GM21825 (cell line): ENCODE measurements around the gene BSPH1.
"Not testable (repeated sequence)": the region's sequence is repeated elsewhere in the genome, so short reads cannot be mapped to it uniquely, and the experiment has no call there.

Experiments
- ATAC-seq: cut with Tn5 transposase; IDR thresholded peaks from one replicate; pipeline ENCODE4 v1.9.1; 2021; ENCODE audit warnings: mild to moderate bottlenecking, moderate library complexity; ENCODE audit not compliant: unreplicated experiment

The BSPH1 gene, protein sequence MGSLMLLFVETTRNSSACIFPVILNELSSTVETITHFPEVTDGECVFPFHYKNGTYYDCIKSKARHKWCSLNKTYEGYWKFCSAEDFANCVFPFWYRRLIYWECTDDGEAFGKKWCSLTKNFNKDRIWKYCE

DNA sequence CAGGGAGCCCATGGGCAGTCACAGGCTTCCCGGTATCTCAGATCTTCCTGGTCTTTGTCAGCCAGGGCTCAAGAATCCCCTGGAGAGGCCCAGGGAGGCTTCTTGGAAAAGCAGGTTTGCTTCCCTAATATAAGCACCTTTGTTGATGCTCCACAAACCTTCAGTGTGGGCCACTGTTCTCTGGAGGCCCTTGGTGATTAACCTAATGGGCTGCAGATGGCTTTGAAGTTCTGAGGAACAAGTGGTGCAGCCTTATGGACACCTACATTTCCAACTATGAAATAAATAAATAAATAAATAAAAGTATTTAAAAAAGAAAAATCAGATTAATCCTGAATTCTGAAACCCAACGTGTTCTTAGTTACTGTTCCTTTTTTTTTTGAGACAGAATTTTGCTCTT lies at the start of gene BSPH1:
TSS of gene BSPH1 (minus strand) at position 101 of the 400 bp plus-strand sequence. CDS start at position 12, 89 bp downstream.
- no peak for ATAC-seq

DNA sequence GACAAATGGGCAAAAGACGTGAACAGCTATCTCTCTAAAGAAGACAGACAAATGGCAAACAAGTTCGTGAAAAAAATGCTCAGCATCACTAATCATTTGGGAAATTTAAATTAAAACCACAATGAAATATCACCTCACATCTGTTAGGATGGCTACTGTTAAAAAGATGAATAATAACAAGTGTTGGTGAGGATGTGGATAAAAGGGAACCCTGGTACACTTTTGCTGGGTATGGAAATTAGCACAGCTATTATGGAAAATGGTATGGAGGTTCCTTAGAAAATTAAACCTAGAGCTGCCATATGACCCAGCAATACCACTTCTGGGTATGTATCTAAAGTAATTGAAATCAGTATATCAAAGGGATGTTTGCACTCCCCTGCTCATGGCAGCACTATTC lies 44.8 kb upstream of the BSPH1 start:
- ATAC-seq: no peak

DNA sequence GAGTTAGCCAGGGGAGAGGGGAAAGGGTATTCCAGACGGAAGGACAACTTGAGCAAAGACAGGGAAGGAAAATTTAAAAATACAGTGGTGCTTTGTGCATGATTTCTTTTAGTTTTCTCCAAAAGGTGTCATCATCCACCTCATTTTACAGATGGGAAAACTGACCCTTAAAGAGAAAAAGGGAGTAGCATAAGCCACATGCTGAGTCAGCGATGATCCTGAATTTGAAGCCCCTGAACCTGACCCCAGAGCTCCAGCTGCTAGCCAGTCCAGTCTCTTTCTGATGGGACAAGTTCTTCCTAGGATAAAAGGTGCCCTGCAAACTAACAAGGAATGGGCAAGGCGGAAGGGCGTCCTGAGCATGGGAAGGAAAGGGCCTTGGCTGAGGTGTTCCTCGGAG lies 41.6 kb upstream of the BSPH1 start:
- ATAC-seq: no peak

DNA sequence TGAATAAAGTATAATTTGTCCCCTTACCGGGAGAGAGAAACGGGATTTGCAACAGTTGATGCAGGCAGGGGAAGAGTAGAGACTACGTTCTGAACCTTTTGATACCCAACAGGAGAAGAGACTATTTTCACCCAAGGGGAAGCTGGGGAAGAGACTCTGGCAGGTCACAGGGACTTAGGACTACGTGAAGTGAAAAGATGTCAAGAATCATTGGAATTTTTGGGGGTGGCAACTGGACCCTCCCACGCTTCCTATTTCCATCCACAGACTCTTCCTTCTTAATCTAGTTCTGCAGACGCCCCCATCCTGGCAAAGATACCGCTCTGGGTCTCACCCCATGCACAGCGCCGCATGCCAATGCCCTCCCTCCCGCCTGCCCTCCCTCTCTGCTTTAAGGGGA lies 38.1 kb upstream of the BSPH1 start:
- no peak for ATAC-seq

DNA sequence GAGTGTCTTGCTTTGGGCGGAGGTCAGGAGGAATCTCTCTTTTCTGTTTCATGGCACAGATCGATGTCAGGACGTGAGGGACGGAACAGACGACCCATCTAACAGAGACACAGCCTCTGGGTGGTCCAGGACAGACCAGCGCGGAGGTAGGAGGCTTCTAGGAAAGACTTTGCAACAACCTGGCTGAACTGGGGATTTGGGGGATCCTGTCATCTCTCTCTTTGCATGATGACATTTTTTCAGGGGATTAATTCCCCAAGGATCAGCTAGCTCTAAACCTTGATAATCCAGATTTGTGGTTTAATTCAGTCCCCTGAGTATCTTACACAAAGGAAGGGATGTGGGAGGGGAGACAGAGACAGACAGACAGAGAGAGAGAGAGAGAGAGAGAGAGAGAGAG lies 37.5 kb upstream of the BSPH1 start:
- ATAC-seq: no peak

DNA sequence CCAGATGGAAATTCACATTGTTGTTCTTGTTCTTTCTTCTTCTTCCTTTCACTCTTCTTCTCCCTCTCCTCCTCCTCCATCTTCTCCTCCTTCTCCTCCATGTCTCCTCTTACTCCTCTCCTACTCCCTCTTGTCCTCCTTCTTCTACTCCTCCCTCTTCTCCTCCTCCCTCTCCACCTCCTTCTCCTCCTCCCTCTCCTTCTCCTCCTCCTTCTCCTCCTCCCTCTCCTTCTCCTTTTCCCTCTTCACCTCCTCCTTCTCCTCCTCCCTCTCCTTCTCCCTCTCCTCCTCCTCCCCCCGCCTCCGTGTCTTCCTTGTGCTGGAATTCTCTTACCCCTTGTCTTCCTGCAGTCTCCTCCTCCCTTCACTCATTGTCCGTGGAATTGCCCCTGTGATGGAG lies 33.5 kb upstream of the BSPH1 start:
- ATAC-seq: no peak

DNA sequence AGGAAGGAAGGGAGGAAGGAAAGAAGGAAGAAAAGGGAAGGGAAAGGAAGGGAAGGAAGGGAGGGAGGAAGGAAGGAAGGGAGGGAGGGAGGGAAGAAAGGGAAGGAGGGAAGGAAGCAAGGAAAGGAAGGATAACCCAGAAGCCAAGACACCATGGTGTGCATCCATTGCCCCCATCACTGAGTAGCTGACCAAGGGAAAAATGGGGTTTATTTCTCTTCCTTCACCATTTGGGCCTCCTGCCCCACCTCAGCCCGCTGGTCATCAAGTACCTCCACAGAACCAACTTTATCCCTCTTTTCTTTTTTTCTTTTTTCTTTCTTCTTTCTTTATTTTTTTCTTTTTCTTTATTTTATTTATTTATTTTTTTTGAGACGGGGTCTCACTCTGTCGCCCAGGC lies 31.5 kb upstream of the BSPH1 start:
- ATAC-seq: no peak

DNA sequence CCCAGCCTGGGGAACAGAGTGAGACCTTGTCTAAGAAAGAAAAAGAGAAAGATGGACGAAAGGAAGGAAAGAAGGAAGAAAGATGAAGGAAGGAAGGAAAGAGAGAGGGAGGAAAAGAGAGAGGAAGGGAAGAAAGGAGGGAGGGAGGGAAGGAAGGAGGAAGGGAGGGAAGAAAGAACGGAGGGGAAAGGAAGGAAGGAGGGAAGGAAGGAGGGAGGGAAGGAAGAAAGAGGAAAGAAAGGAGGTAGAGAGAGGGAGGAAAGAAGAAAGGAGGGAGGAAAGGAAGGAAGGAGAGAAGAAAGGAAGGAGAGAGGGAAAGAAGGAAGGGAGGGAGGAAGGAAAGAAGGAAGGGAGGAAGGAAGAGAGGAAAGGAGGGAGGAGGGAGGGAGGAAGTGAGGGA lies 31.0 kb upstream of the BSPH1 start:
- ATAC-seq: no peak

DNA sequence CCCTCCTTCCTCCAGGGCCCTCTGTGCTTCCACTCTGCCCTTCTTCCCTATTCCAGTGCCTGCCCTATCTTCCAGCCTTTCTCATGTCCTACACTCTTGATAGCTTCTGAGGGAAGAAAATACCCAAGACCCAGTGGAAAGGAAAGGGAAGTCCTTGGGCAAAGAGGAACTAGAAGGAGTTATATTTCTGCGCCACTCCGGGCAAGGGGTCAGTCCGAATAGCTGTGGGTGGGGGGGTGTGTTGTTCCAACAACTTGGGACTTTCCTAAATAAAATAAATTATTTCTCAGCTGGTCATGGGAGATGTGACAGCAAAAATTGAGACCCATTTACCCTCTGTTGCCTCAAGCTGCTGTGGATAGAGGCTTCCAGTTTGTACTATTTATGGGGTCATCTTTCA lies 28.7 kb upstream of the BSPH1 start:
- ATAC-seq: no peak

DNA sequence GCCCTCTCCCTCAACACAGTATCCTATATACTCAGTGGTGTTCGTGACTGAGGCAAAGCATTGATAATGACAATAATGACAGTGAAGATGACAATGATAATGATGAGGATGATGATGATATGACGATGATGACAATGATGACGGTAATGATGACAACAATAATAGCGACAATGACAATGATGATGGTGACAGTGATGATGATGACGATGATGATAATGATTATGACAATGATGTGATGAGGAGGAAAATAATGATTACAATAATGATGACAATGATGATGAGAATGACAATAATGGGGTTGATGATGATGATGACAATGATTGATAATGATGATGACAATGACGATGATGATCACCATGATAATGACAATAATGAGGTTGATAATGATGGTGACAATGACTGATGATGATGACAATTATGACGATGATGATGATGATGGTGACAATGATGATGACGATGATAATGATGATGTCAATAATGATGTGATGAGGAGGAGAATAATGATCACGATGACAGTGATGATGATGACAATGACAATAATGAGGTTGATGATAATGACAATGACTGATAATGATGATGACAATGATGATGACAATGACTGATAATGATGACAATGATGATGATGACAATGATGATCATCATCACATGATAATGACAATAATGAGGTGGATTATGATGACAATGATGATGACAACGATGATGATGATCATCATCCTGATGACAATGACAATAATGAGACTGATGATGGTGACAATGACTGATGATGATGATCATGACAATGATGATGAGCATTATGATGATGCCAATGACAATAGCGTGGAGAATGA lies 19.2 kb upstream of the BSPH1 start:
- ATAC-seq: no peak

DNA sequence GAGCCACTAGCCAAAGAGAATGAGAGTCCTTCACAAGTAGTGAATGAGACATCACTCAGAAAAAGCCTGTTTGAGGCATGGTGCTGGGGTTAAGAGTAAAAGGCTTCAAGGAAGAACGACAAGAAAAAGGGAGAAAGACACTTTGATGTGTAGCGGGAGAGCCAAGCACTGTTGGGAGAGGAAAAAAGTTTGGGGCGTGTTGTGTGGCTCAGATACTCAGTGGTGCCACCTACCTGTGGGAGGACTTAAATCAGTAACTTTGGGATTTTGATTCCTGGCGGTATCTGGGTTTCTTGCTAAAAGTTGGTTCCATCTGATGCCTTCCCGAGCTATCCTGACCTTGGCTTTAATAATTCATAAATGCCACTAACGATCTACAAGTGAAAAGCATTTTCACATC lies 14.8 kb upstream of the BSPH1 start:
- no peak for ATAC-seq

DNA sequence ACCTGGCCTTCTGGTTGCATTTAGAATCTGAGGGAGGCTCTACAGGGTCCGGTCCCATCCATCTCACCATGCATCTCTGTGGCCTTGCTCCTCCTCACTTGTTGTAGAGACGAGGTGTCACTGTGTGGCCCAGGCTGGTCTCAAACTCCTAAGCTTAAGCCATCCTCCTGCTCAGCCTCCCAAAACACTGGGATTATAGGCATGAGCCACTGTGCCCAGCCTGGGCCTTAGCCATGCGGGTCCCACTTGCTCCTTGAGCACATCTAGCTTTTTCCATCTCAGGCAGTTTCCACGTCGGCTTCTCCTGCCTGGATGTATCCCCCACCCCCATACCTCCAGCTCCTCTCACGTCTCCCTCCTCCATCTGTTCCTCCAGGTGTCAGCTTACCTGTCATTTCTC lies 12.3 kb upstream of the BSPH1 start:
- no peak for ATAC-seq

DNA sequence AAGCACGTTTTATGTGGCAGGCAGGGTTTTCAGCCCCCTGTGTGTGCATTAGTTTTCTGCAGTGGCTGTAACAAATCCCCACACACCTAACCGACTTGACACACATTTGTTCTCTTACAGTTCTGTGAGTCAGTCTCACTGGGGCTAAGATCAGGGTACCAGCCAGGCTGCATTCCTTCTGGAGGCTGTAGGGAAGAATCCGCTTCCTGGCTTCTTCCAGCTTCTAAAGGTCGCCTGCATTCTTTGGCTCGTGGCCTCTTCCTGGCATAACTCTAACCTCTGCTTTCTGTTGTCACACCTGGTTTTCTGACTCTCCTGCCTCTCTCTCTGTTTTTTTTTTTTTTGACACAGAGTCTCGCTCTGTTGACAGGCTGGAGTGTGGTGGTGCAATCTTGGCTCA lies 8.9 kb upstream of the BSPH1 start:
- ATAC-seq: no peak

DNA sequence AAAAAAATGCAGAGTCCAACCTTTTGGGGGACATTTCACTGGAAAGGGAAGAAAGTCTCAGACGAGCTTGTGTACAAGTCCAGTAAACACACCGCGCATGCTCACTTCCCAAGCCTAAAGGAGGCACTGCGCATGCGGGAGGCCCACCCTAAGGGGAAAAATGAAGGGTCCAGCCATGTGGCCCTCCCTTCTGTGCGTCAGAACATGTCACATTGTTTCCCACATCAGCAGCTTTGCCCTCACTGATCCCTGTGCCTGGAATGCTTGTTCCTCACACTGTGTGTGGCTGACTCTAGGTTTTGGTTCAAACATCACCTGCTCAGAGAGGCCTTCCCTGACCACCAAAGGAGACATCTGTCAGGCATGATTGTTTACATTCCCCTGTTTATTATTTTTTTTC lies 6.8 kb upstream of the BSPH1 start:
- no peak for ATAC-seq

DNA sequence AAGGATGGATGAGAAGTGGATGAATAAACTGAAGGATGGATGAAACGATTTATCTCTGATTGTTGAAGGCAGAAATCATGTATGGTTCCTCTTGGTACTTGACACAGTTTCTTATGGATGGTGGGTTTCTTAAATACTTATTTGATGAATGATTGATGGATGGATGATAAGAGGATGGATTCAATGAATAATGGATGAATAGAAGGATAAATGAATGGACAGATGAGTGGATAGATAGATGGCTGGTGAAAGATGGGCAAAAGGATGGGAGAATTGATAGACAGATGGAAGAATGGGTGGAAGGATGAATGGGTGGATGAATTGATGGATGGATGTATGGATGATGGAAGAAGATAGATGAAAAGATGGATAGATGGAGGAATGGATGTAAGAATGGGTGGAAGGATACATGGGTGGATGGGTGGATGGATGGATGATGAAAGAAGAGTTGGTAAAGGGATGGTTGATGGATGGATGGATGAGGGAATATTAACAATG lies 4.3 kb upstream of the BSPH1 start:
- ATAC-seq: no peak

DNA sequence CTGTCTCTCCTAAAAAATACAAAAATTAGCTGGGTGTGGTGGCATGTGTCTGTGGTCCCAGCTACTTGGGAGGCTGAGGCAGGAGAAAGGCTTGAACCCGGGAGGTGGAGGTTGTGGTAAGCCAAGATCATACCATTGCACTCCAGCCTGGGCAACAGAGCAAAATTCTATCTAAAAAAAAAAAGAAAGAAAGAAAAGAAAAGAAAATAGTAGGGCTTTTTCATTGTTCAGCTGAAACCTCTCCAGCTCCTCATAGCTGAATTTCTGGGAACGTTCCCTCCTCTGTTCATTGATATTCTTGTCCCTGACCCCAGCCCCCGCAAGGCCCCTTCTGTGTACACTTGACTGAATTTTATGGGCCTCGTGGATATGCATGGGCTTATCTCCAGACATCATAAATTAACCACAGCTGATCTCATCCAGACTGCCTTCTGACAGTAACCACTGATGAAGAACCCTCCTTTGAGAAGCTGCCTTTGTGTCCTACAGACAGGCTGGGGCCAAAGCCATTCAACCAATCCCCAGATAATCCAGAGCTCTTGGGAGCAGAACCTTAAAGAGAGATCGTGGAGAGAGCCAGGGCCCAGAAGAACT lies 2.3 kb upstream of the BSPH1 start, which contains the start of gene ELSPBP1:
TSS of gene ELSPBP1 (plus strand) at position 424 of the 594 bp plus-strand sequence. CDS start 14,036 bp downstream, outside the sequence.
- ATAC-seq: no peak

DNA sequence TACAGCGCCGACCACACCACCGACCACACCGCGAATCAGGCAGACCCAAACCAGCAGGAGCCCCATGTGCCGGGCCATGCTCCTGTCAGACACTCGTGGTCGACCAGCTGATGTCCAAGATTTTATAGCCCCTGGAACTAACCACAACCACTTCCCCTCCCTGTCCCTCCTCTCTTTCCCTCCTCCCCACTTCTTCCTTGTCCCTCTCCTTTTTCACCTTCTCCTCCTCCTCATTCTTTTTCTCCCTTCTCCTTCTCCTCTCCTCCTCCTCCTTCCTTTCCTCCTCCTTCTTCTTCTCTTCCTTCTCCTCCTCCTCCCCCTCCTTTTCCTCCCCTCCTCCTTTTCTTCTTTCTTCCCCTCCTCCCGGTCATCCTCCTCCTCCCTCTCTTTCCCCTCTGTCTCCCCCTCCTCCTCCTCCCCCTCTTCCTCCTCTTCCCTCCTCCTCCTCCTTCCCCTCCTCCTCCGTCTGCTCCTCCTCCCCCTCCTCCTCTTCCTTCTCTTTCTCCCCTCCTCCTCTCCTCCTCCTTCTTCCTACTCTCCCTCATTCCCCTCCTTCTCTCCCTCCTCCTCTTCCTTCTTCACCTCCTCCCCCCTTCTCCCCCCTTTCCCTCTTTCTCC lies 670 bp downstream of the BSPH1 start:
- ATAC-seq: no peak

DNA sequence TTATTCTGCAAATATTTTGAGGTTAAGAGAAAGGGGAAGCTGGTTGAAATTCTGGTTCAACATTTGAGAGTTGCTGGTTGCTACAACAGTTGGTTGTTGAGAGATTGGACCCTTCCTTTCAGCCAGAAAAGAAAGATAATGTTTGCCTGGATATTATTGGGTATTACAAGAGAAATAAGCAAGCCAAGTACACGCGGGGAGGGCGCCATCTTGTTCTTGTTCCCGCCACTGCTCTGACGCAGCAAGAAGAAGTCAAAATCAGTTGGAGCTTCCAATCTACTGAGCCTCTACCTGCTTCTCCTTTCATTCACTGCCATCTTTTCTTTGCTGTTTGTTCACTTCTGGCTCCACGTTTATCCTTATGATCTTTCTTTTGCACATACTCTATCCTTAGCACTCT lies 18.4 kb downstream of the BSPH1 start:
- ATAC-seq: no peak

DNA sequence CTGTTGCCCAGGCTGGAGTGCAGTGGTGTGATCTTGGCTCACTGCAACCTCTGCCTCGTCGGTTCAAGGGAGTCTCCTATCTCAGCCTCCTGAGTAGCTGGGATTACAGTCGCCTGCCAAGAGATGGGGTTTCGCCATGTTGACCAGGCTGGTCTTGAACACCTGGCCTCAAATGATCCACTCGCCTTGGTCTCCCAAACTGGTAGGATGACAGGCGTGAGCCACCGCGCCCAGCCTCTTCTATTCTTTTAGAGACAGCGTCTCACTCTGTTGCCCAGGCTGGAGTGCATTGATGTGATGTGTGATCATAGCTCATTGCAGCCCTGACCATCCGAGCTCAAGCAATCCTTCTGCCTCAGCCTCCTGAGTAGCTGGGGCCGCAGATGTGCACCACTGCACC lies 36.0 kb downstream of the BSPH1 start:
- ATAC-seq: not testable (repeated sequence)

DNA sequence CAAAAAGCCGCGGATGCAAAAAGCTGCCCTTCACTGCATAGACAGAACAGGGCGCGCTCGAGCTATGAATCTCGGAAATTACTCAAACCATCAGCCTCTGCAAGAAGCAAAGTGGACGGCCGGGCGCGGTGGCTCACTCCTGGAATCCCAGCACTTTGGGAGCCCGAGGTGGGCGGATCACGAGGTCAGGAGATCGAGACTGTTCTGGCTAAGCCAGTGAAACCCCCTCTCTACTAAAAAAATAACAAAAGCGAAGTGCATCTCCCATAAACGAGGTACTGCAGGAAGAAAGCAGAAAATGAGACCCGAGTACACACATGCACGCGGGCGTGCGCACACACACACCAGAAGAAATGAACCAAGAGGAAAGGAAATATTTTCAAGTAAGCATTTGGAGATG lies 39.8 kb downstream of the BSPH1 start:
- ATAC-seq: not testable (repeated sequence)

DNA sequence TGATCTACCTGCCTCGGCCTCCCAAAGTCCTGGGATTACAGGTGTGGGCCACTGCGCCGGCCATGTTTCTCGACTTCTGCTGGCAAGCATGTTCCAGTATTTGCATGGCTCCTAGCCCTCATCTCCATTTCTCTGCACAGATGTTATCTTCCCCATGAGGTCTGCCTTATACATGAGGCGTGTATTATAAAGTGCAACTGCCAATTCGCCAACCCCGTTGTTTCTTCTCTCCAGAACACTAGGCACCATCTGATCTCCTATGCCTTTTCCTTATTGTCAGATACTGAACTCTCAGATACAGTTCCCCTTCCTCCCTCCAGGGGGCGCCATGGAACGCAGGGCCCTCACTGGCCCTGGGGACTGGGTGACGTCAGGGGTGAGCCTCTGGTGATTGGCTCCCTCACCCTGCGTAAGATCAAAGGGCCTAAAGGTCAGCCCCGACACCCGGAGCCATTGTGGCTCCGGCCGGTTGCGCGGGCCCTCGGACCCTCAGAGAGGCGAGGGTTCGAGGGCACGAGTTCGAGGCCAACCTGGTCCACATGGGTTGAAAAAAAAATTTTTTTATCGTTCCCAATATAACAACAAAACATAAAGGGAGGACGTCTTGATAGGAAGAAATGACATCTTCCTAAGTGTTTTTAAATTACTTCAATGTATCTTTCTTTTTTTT lies 42.0 kb downstream of the BSPH1 start:
- ATAC-seq: not testable (repeated sequence)
